NB4 (cell line): ENCODE results near the gene TBC1D2B.

Experiments
- DNase-seq: peaks from one replicate; pipeline ENCODE4 v3.0.0; 2010; ENCODE audit warnings: low read depth
- H3K4me3 ChIP-seq: one replicate; pipeline ENCODE4 v1.5.1; 2011; ENCODE audit warnings: mild to moderate bottlenecking, low read depth, low read length, moderate library complexity
- MYC ChIP-seq: IDR thresholded peaks from 2 replicates; pipeline ENCODE4 v1.6.1; 2011; ENCODE audit warnings: low read depth, low read length
- POLR2A ChIP-seq: IDR thresholded peaks from 2 replicates; pipeline ENCODE4 v1.6.1; 2011; ENCODE audit warnings: mild to moderate bottlenecking; ENCODE audit not compliant: insufficient read length; ENCODE audit errors: extremely low read depth
- TF ChIP-seq, protein P1 (sequence below): IDR thresholded peaks from one replicate; pipeline ENCODE4 v1.5.1; 2012; ENCODE audit warnings: low read depth, low read length
- TF ChIP-seq, protein P2 (sequence below): IDR thresholded peaks from 2 replicates; pipeline ENCODE4 v1.6.1; 2011; ENCODE audit warnings: low read depth, low read length

The TBC1D2B gene

DNA sequence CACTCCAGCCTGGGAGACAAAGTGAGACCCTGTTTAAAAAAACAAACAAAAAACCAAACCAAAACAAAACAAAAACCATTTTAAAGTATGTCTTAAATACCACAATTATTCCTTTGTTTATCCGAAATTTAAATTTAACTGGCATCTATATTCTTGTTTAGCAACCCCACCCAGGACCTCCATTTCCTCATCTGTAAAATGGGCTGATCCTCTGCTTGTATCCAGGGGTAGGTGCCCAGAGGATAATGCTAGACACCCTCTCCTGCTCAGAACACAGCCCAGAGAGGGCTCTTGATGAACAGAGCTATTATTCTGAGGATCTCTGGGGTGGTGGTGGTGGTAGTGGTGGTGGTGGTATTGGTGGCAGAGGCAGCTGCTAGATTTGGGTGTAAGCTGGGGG is 24.7 kb upstream of the TBC1D2B start:
- H3K4me3 ChIP-seq, result no peak overlapping the region
- no peak for TF ChIP-seq MYC
- TF ChIP-seq, protein P1, sequence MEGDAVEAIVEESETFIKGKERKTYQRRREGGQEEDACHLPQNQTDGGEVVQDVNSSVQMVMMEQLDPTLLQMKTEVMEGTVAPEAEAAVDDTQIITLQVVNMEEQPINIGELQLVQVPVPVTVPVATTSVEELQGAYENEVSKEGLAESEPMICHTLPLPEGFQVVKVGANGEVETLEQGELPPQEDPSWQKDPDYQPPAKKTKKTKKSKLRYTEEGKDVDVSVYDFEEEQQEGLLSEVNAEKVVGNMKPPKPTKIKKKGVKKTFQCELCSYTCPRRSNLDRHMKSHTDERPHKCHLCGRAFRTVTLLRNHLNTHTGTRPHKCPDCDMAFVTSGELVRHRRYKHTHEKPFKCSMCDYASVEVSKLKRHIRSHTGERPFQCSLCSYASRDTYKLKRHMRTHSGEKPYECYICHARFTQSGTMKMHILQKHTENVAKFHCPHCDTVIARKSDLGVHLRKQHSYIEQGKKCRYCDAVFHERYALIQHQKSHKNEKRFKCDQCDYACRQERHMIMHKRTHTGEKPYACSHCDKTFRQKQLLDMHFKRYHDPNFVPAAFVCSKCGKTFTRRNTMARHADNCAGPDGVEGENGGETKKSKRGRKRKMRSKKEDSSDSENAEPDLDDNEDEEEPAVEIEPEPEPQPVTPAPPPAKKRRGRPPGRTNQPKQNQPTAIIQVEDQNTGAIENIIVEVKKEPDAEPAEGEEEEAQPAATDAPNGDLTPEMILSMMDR, result no peak
- TF ChIP-seq, protein P2, sequence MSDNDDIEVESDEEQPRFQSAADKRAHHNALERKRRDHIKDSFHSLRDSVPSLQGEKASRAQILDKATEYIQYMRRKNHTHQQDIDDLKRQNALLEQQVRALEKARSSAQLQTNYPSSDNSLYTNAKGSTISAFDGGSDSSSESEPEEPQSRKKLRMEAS, result no peak
- TF ChIP-seq POLR2A, result no peak
- no peak for DNase-seq

DNA sequence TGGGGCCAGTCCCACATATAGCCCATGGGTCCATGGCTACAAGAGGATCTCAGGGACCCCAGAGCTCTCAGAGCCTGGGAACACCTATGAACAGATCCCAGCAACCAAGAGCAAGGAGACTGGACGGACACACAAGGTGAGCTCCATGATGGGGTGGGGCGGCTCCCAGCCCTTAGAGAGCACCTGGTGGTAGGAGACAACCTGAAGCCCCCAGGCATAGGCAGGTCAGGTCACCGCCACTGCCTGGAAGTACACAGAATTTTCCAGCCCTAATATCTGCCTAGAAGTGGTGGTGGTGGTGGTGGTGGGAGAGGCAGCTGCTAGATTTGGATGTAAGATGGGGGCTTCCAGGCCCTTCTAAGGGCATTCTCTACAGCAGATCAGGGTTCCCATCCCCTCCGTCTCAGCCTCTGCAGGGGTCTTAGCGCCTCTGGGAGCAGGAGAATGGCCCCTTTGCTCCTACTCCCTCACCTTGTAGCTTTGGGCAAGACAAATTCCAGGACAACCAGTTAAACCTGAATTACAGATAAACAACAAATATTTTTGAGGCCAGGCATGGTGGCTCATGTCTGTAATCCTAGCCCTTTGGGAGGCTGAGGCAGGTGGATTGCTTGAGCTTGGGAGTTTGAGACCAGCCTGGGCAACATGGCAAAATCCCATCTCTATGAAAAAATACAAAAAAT is 24.1 kb upstream of the TBC1D2B start:
- no peak for TF ChIP-seq MYC
- TF ChIP-seq POLR2A, result no peak
- TF ChIP-seq, protein P1, result no peak
- TF ChIP-seq, protein P2, result no peak
- DNase-seq, result no peak
- no peak overlapping the region for H3K4me3 ChIP-seq

DNA sequence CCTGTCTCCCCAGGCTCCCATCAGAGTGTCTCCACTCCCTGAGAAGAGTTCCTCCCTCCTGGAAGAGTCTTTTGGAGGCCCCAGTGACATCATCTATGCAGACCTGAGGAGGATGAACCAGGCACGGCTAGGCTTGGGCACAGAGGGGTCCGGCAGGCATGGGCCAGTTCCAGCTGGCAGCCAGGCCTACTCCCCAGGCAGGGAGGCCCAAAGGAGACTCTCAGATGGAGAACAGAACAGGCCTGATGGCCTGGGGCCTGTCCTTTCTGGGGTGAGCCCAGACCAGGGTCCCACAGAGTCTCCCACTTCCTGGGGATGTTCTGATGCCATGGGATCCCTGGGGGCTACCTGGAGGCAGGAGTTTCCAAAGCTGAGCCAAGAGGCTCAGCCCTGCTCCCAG is 23.4 kb upstream of the TBC1D2B start:
- TF ChIP-seq, protein P1, result no peak
- TF ChIP-seq MYC (no peak), POLR2A (no peak)
- TF ChIP-seq, protein P2, result no peak
- H3K4me3 ChIP-seq, result no peak overlapping the region
- no peak for DNase-seq

DNA sequence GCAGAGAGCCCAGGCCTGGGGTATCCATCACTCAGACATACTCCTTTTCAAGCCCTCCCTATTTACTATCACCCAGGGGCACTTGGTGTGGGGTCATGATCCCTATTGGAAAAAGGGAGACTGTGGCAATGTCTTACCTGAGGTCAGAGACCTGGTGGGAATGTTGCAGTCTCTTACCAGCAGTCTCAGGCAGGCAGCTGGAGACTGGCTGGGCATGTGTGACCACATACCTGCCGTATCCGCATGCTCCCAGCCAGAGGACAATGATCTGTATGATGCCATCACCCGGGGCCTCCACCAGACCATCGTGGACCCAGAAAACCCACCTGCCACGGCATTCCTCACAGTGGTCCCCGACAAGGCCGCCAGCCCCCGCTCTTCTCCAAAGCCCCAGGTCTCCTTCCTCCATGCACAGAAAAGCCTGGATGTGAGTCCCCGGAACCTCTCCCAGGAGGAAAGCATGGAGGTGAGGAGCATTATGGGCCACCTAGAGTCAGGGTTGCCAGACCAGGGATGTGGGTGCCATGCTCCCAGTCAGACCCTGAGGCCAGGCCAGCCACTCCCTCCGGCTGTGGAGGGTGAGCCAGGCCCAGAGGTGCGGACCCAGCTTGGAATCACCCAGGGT is 20.7 kb upstream of the TBC1D2B start:
- H3K4me3 ChIP-seq, result no peak overlapping the region
- TF ChIP-seq, protein P2, result no peak
- TF ChIP-seq, protein P1, result no peak
- TF ChIP-seq POLR2A, result no peak
- TF ChIP-seq MYC, result no peak
- DNase-seq, result no peak

DNA sequence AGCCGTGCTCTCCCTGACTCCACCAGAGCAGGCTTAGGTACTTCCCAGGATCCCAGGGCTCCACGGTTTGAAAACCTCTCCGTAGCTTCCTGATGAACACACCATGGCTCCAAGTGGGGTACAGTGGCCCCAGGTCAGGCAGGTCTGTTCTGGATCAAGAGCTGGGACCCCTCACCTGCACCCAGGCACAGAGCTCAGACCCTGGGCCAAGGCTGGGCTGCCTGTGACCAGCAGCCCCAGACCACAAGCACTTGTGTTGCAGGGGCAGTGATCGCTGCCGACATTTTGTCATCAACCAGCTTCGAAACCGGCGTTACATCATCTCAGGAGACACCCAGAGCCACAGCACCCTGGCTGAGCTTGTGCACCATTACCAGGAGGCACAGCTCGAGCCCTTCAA is 20.2 kb upstream of the TBC1D2B start:
- H3K4me3 ChIP-seq, result no peak overlapping the region
- TF ChIP-seq, protein P2, result no peak
- TF ChIP-seq MYC (no peak), POLR2A (no peak)
- TF ChIP-seq, protein P1, result no peak
- DNase-seq, result peak; percentile 29
